Hepatocyte (in vitro differentiated cells): Measurements from ENCODE around the gene CPVL. TPM values are rescaled to one million over a fixed set of nuclear protein-coding genes. Genes with fewer than 3 reads are reported as not detected.

Experiments
- DNase-seq: peaks from one replicate; pipeline ENCODE4 v3.0.0-alpha.2; 2016; ENCODE audit warnings: low spot score
- H2AFZ ChIP-seq: fragments of 200-600 bp; sonication (generic); 2 replicates; pipeline ENCODE4 v1.6.0; 2016; ENCODE audit warnings: antibody characterized with exemption, mild to moderate bottlenecking
- H3K27ac ChIP-seq: fragments of 200-600 bp; sonication (generic); 2 replicates; pipeline ENCODE4 v1.5.1; 2016; ENCODE audit warnings: mild to moderate bottlenecking
- H3K27me3 ChIP-seq: fragments of 200-600 bp; sonication (generic); 2 replicates; pipeline ENCODE4 v1.6.1; 2016
- H3K36me3 ChIP-seq: fragments of 200-600 bp; sonication (generic); replicated peaks from 2 replicates; pipeline ENCODE4 v1.5.1; 2016; ENCODE audit warnings: low read depth; ENCODE audit not compliant: insufficient read depth
- H3K4me1 ChIP-seq: fragments of 200-600 bp; sonication (generic); 2 replicates; pipeline ENCODE4 v1.5.1; 2016; ENCODE audit warnings: mild to moderate bottlenecking, moderate library complexity; ENCODE audit not compliant: insufficient read depth
- H3K4me2 ChIP-seq: fragments of 200-600 bp; sonication (generic); 2 replicates; pipeline ENCODE4 v1.6.0; 2016
- H3K4me3 ChIP-seq: fragments of 200-600 bp; sonication (generic); 2 replicates; pipeline ENCODE4 v1.5.1; 2016; ENCODE audit warnings: mild to moderate bottlenecking
- H3K79me2 ChIP-seq: fragments of 200-600 bp; sonication (generic); 2 replicates; pipeline ENCODE4 v1.6.0; 2017; ENCODE audit warnings: mild to moderate bottlenecking
- H3K9me2 ChIP-seq: fragments of 200-600 bp; sonication (generic); replicated peaks from 2 replicates; pipeline ENCODE4 v1.6.0; 2017; ENCODE audit warnings: mild to moderate bottlenecking; ENCODE audit not compliant: insufficient read depth
- H3K9me3 ChIP-seq: fragments of 200-600 bp; sonication (generic); 2 replicates; pipeline ENCODE4 v1.5.1; 2016; ENCODE audit warnings: low read depth, mild to moderate bottlenecking
- H4K20me1 ChIP-seq: fragments of 200-600 bp; sonication (generic); 2 replicates; pipeline ENCODE4 v1.6.0; 2016; ENCODE audit warnings: mild to moderate bottlenecking; ENCODE audit not compliant: insufficient read depth, poor library complexity, severe bottlenecking
- EZH2 ChIP-seq: fragments of 200-600 bp; sonication (generic); IDR thresholded peaks from 2 replicates; pipeline ENCODE4 v1.6.1; 2016; ENCODE audit warnings: antibody characterized with exemption, mild to moderate bottlenecking, borderline replicate concordance
- EZH2phosphoT487 ChIP-seq: fragments of 200-600 bp; sonication (generic); IDR thresholded peaks from one replicate; pipeline ENCODE4 v1.6.1; 2018; ENCODE audit warnings: antibody characterized with exemption, mild to moderate bottlenecking, low read depth, moderate library complexity; ENCODE audit not compliant: unreplicated experiment, severe bottlenecking
- WGBS: methylation state at CpG from one replicate; pipeline ENCODE4 v1.1.6; 2016; ENCODE audit warnings: low lambda C conversion rate; ENCODE audit errors: missing lambda C conversion rate; 5-methylcytosine and 5-hydroxymethylcytosine counted together
- polyA plus RNA-seq: library from polyadenylated mRNA; unstranded; fragments of >200 nt; fragmentation: Nextera tagmentation; extraction: Ambion mirVana; gene quantifications from 2 replicates; pipeline ENCODE4 v1.2.1, GENCODE V29; 2016
- total RNA-seq: library from RNA; depleted of rRNA; stranded (reverse); fragments of >200 nt; gene quantifications from 2 replicates; pipeline ENCODE4 v1.2.3, GENCODE V29; 2014
- TF ChIP-seq, protein P1 (sequence below): fragments of 200-600 bp; sonication (generic); IDR thresholded peaks from 2 replicates; pipeline ENCODE4 v1.5.1; 2016; ENCODE audit warnings: antibody characterized with exemption, mild to moderate bottlenecking; ENCODE audit not compliant: poor library complexity

Gene CPVL
- total and polyA plus RNA-seq, 2 experiments from 2014 or later = 26.2 to 36.3 TPM

- TF ChIP-seq EZH2phosphoT487 (no peak), EZH2 (no peak)
- TF ChIP-seq, protein P1, sequence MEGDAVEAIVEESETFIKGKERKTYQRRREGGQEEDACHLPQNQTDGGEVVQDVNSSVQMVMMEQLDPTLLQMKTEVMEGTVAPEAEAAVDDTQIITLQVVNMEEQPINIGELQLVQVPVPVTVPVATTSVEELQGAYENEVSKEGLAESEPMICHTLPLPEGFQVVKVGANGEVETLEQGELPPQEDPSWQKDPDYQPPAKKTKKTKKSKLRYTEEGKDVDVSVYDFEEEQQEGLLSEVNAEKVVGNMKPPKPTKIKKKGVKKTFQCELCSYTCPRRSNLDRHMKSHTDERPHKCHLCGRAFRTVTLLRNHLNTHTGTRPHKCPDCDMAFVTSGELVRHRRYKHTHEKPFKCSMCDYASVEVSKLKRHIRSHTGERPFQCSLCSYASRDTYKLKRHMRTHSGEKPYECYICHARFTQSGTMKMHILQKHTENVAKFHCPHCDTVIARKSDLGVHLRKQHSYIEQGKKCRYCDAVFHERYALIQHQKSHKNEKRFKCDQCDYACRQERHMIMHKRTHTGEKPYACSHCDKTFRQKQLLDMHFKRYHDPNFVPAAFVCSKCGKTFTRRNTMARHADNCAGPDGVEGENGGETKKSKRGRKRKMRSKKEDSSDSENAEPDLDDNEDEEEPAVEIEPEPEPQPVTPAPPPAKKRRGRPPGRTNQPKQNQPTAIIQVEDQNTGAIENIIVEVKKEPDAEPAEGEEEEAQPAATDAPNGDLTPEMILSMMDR = no peak
- H3K9me3 ChIP-seq = no peaks in the 10 kb centered on the region
- no peaks in the 10 kb centered on the region for H3K9me2 ChIP-seq
- H3K27ac ChIP-seq = peak overlapping the region; percentile 48
- peak; percentile 8 for DNase-seq
- H3K4me3 ChIP-seq = no peak overlapping the region
- H2AFZ ChIP-seq = no peak overlapping the region
- H3K4me2 ChIP-seq = peak overlapping the region; percentile 45
- H4K20me1 ChIP-seq = no peaks in the 10 kb centered on the region
- H3K36me3 ChIP-seq = no peaks in the 10 kb centered on the region
- no peaks in the 10 kb centered on the region for H3K27me3 ChIP-seq
- H3K79me2 ChIP-seq = no peaks in the 10 kb centered on the region
- 69% methylated on average over 11 of the region's 11 CpGs for WGBS
- peaks cover 8% of the 10 kb centered on the region for H3K4me1 ChIP-seq
Observed at GRCh38 chr7:28986028-28986764, 160.1 kb downstream of the CPVL start.

- no peaks in the 10 kb centered on the region for H3K79me2 ChIP-seq
- peak overlapping the region; percentile 22 for H3K27ac ChIP-seq
- no peaks in the 10 kb centered on the region for H3K9me2 ChIP-seq
- no peaks in the 10 kb centered on the region for H3K9me3 ChIP-seq
- H3K4me1 ChIP-seq = peaks cover 13% of the 10 kb centered on the region
- H4K20me1 ChIP-seq = no peaks in the 10 kb centered on the region
- H3K4me3 ChIP-seq = no peak overlapping the region
- no peak overlapping the region for H2AFZ ChIP-seq
- H3K4me2 ChIP-seq = no peak overlapping the region
- peak; percentile 60 for DNase-seq
- no peaks in the 10 kb centered on the region for H3K36me3 ChIP-seq
- H3K27me3 ChIP-seq = no peaks in the 10 kb centered on the region
- WGBS = 42% methylated on average over 4 of the region's 4 CpGs
- TF ChIP-seq EZH2phosphoT487 (no peak), EZH2 (no peak)
Observed at GRCh38 chr7:28984631-28985030, 161.7 kb downstream of the CPVL start.

- Histone ChIP-seq H4K20me1 (no peaks in the 10 kb centered on the region), H3K4me1 (peaks cover 13% of the 10 kb centered on the region), H3K9me2 (no peaks in the 10 kb centered on the region), H2AFZ (no peak overlapping the region), H3K27me3 (no peaks in the 10 kb centered on the region), H3K27ac (no peak overlapping the region), H3K9me3 (no peaks in the 10 kb centered on the region), H3K79me2 (no peaks in the 10 kb centered on the region), H3K4me2 (no peak overlapping the region), H3K36me3 (no peaks in the 10 kb centered on the region), H3K4me3 (no peak overlapping the region)
- TF ChIP-seq EZH2 = no peak
- TF ChIP-seq, protein P1 = no peak
- no peak for DNase-seq
Observed at GRCh38 chr7:28984217-28984616, 162.1 kb downstream of the CPVL start.

DNA sequence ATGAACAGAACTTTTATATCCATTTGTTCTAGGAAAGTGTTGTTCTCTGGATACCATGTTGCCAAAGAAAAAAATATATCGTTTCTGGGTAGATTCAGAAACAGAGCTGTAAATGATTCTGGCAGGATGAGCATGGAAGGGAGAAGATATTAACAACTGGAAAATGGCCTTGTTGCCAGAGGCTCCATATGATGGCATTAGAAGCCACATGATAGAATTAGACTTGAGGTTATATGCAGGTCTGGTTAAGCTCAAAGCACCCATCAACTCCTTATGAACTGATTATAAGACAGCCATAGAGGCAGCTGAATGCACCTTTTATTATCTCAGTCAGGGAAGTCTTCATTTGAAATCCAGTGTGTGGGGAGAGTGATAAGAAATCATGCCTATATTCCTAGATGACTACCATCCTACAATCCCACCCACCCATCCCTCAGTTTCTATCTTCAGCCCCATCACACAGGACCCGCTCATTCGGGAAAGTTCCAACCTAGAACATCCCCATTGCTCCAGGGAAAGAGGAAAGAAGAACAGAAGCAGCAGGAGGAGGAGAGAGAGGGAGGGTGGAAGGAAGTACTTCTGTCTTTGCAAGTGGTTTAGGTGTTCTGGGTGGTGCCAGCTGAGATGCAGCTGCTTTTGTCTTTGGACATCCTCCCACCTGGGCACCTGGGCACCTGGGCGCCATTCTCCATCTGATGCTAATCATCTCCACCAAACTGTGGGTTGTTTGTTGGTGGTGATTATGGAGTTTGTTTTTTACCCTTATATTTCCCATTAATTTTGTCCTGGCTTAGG, 162.7 kb downstream of the CPVL start:
- Histone ChIP-seq H3K79me2 (no peaks in the 10 kb centered on the region), H3K4me3 (no peak overlapping the region), H3K36me3 (no peaks in the 10 kb centered on the region), H3K9me2 (no peaks in the 10 kb centered on the region), H3K9me3 (no peaks in the 10 kb centered on the region), H4K20me1 (no peaks in the 10 kb centered on the region), H3K4me1 (peaks cover 13% of the 10 kb centered on the region), H2AFZ (no peak overlapping the region), H3K27ac (no peak overlapping the region), H3K27me3 (no peaks in the 10 kb centered on the region), H3K4me2 (no peak overlapping the region)
- TF ChIP-seq EZH2phosphoT487 = no peak
- TF ChIP-seq, protein P1 = no peak
- TF ChIP-seq EZH2 = no peak
- WGBS = 85% methylated on average over 4 of the region's 4 CpGs
- DNase-seq = no peak
